ENCODE measurements around the gene CCDC15. TPM values are rescaled to one million over a fixed set of nuclear protein-coding genes. Genes with fewer than 3 reads are reported as not detected.

CCDC15 gene
- total and polyA plus RNA-seq, 2 of the 4 experiments (the other 2 are of a cell fraction) = 1.1 to 2.0 TPM

DNA sequence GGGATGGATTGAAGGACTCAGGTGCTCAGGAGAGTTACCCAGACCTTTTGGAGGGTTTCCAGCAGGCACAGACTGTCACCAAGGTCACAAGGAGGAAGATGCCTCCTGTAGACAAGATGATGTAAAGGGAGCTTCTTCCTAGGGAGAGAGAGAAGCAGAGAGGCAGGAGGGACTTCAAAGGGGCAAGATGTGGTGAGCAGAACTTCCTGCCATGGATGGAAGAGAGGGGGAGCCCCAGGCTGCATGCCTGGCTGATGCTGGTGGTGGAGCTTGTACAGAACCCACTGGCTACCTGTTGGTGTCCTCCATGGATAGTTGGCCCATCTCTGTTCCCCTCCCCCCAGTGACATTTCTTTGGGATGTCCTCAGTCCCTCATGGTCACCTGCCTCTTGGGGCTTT, 30.7 kb upstream of the CCDC15 start:
- no peak overlapping the region for H3K27ac ChIP-seq (ENCODE audit: insufficient read depth, low read length)
- no peak overlapping the region for H3K23ac ChIP-seq (ENCODE audit: low read depth, low read length)
- H2BK120ac ChIP-seq (ENCODE audit: low read depth, low read length) = no peak overlapping the region
- no peak overlapping the region for H4K8ac ChIP-seq (ENCODE audit: low read depth in 2 of 2, low read length in 2 of 2)
- dilution Hi-C loops (cut with HindIII; ENCODE audit: low sequenced_read_pairs, unreplicated experiment) (no loop called here), in situ Hi-C loops (cut with MboI; ENCODE audit: low sequenced_read_pairs) (no loop called here), intact Hi-C loops (cut with micrococcal nuclease) (no loop called here)
- H3K27me3 ChIP-seq (ENCODE audit: control insufficient read depth, insufficient read depth, low read length) = no peaks in the 10 kb centered on the region
- TF ChIP-seq BHLHE40 (IDR thresholded peaks at IDR 0.05; ENCODE audit: low read depth, low read length) (no peak), MAZ (IDR thresholded peaks at IDR 0.05; ENCODE audit: borderline replicate concordance, low read depth, low read length) (no peak), RAD21 (IDR thresholded peaks at IDR 0.05; ENCODE audit: low read length) (no peak), FOS (IDR thresholded peaks at IDR 0.05; ENCODE audit: low read depth, low read length) (no peak), MAFK (IDR thresholded peaks at IDR 0.05; ENCODE audit: low read depth, low read length) (no peak), MXI1 (IDR thresholded peaks at IDR 0.05; ENCODE audit: borderline replicate concordance, low read depth, low read length) (no peak), NFE2L2 (IDR thresholded peaks at IDR 0.05; ENCODE audit: low read depth, low read length) (no peak)
- no peak overlapping the region for H3K18ac ChIP-seq (ENCODE audit: low read depth, low read length)
- DNase-seq = no peak
- H3K4me3 ChIP-seq (ENCODE audit: insufficient read depth, low read depth, low read length) = no peak overlapping the region
- H3K9me1 ChIP-seq (ENCODE audit: insufficient read depth, low read length) = 0 out of 2 replicates have a peak, but pooled peaks cover 4% of the 10 kb centered on the region
- no peak for ATAC-seq (ENCODE audit: low read depth)
- no peaks in the 10 kb centered on the region for H4K20me1 ChIP-seq (ENCODE audit: insufficient read depth, low read length)
- H2AFZ ChIP-seq (replicated peaks; ENCODE audit: low read length, poor library complexity) = no peak overlapping the region
- no peaks in the 10 kb centered on the region for H3K9me3 ChIP-seq (ENCODE audit: control insufficient read depth, insufficient read depth, low read length)
- no peak overlapping the region for H3K9ac ChIP-seq (ENCODE audit: low read depth, low read length)
- H2AK5ac ChIP-seq (ENCODE audit: low read depth, low read length) = no peak overlapping the region
- H3K14ac ChIP-seq (replicated peaks; ENCODE audit: low read depth, low read length) = no peak overlapping the region
- CTCF ChIA-PET = no interaction called here
- H3K36me3 ChIP-seq (ENCODE audit: control insufficient read depth, insufficient read depth, low read length) = no peaks in the 10 kb centered on the region
- H4K5ac ChIP-seq (ENCODE audit: low read depth, low read length) = no peak overlapping the region
- POLR2A ChIA-PET (ENCODE audit: unreplicated experiment) = no interaction called here
- no peak overlapping the region for H2BK15ac ChIP-seq (ENCODE audit: low read depth, low read length)
- no peak overlapping the region for H2BK20ac ChIP-seq (ENCODE audit: low read depth, low read length)
- 0 out of 2 replicates have a peak, but pooled peaks cover 2% of the 10 kb centered on the region for H3K4me1 ChIP-seq (ENCODE audit: control insufficient read depth, insufficient read depth, low read length)
- no peak overlapping the region for H3K4ac ChIP-seq (ENCODE audit: low read depth, low read length)
- no peak overlapping the region for H3K4me2 ChIP-seq (ENCODE audit: low read depth, low read length)
- no TSS peak for BruUV-seq (replicated peaks)
- H3K56ac ChIP-seq (ENCODE audit: extremely low read depth, insufficient read depth, low read length) = no peak overlapping the region
- no peak overlapping the region for H2BK5ac ChIP-seq (ENCODE audit: low read depth, low read length, poor library complexity, severe bottlenecking)
- no peak overlapping the region for H4K91ac ChIP-seq (ENCODE audit: insufficient read depth, low read depth, low read length)
- no peaks in the 10 kb centered on the region for H3K79me1 ChIP-seq (ENCODE audit: low read depth in 1 of 2, low read length in 2 of 2)
- no peak overlapping the region for H2AK9ac ChIP-seq (replicated peaks; ENCODE audit: low read depth, low read length, poor library complexity)

Measured in IMR-90 (cell line).